HTERT RPE-1 (cell line): ENCODE measurements around the gene ATP11B.
"Not testable (repeated sequence)": the region's sequence is repeated elsewhere in the genome, so short reads cannot be mapped to it uniquely, and the experiment has no call there.

ENCODE experiments used
- in situ Hi-C: fragments of 300-500 bp; cut with MboI; formaldehyde crosslinking; loops from 4 replicates; pipeline ENCODE4 v1.14.3; 2020; ENCODE audit warnings: low sequenced_read_pairs

Gene ATP11B

GRCh38 chr3:182794455-182795388, 1.4 kb downstream of the ATP11B start:
- in situ Hi-C loops: no loop called here

GRCh38 chr3:182795389-182795782, 2.1 kb downstream of the ATP11B start:
- in situ Hi-C loops: no loop called here

DNA sequence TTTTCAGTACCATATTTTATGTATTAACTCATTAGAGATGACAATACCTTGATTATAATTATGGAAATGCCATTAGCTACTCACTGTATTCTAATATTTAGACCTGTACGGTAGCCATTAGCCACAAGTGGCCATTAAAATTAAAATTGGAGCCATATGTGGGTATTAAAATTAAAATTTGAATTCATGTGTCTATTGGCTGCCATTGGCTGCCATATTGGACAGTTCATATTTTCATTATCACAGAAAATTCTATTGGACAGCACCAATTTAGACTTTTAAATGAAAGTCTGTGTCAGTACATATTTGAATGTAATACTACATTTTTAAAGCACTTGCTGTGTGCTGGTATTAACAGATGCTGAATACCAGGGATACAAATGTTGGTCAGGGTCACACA, 3.0 kb downstream of the ATP11B start:
- in situ Hi-C loops: no loop called here

GRCh38 chr3:182797876-182798275, 4.6 kb downstream of the ATP11B start:
- in situ Hi-C loops: no loop called here

DNA sequence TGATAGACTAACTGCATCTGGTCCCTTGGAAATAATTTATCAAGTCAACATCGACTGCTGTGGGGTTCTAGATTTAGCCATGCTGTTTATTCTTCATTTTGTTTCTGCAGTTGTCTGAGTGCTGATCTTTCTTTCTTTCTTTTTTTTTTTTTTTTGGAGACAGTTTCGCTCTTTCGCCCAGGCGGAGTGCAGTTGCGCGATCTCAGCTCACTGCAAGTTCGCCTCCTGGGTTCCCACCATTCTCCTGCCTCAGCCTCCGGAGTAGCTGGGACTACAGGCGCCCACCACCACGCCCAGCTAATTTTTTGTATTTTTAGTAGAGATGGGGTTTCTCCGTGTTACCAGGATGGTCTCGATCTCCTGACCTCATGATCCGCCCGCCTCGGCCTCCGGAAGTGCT, 5.8 kb downstream of the ATP11B start:
- in situ Hi-C loops: not testable (repeated sequence)

DNA sequence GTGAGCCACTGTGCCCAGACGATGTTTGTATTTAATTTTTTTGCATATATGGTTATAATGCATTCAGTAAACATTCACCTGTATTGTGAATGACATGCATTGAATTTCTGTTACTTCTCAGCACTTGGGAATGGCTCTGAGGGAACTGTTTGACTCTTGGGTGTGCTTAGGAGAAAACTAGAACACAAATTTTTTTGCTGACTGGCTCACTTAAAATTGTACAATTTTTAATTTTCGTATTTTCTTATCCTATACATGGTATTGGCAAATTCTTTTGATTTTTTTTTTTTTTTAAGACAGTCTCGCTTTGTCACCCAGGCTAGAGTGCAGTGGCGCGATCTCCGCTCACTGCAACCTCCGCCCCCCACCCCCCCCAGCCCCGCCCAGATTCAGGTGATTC, 7.2 kb downstream of the ATP11B start:
- in situ Hi-C loops: no loop called here

- in situ Hi-C loops: no loop called here
These were observed 9.4 kb downstream of the ATP11B start for GRCh38 chr3:182802413-182803390.

- in situ Hi-C loops: no loop called here
These were observed 10.3 kb downstream of the ATP11B start for GRCh38 chr3:182803596-182803995.

- in situ Hi-C loops: no loop called here
These were observed 13.8 kb downstream of the ATP11B start for GRCh38 chr3:182807061-182807460.

GRCh38 chr3:182808041-182808770, 14.9 kb downstream of the ATP11B start:
- in situ Hi-C loops: no loop called here

- in situ Hi-C loops: no loop called here
These were observed 16.2 kb downstream of the ATP11B start for GRCh38 chr3:182809531-182809930.

DNA sequence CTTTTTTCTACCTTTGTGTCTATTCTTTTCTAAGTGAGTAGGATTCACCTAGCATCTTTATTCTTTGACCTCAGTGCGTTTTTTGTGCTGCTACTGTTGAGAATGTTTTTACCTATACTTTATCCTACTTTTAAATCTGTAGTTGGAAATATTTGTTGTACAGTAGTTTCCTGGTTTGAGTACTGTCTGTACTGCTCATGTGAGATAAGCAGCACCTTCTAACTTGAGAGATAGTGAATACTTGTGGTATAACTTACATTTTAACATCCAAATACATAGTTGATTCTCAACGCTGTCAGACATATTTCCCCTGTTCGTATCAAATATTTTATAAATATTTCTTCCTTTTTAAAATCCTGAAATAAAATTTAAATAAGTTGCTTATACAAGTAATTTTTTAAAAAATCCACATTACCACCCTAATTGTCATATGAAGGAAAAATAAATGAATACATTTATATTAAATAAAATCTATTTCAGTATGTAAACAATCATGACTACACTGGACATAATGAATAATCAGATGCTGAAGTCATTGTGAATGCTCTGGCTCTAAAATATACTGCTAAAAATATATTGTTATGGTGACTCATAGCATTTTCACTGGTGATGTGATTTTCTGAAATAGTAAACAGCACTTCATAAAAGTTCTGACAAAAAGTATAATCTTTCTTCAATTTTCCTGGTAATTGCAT, 17.4 kb downstream of the ATP11B start:
- in situ Hi-C loops: no loop called here

DNA sequence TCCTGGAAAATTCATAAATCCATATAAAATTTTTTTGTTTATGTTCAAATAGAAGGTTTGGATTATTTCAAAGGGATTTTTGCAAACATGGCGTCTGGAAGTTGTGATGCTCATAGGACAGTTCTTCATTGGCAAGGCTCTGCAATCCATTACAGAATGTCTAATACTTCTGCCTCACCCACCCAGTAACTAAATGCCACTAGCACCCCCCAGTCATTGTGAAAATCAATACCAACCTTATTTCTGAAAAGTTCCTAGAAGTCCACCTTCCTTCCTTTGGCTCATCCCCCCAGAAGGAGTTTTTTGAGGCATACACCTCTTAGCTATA, 17.9 kb downstream of the ATP11B start:
- in situ Hi-C loops: no loop called here

DNA sequence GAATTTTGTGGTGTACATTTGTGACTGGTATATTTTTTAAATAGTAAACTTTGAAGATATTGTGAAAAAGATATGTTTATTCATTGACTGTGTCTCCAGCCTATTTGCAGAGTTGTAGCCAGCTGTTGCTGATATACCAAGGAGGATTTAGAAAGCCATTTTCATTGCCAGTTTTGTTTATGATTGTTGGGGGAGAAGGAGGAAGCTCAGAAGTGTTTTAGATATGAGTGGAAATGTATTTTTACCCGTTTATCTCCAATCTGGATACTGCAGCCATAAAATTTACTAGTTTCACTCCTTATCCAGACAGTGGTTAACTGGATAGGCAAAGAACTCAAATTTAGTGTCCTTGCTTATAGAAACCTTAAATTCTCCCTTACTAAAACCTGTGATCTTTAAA, 18.8 kb downstream of the ATP11B start:
- in situ Hi-C loops: no loop called here

DNA sequence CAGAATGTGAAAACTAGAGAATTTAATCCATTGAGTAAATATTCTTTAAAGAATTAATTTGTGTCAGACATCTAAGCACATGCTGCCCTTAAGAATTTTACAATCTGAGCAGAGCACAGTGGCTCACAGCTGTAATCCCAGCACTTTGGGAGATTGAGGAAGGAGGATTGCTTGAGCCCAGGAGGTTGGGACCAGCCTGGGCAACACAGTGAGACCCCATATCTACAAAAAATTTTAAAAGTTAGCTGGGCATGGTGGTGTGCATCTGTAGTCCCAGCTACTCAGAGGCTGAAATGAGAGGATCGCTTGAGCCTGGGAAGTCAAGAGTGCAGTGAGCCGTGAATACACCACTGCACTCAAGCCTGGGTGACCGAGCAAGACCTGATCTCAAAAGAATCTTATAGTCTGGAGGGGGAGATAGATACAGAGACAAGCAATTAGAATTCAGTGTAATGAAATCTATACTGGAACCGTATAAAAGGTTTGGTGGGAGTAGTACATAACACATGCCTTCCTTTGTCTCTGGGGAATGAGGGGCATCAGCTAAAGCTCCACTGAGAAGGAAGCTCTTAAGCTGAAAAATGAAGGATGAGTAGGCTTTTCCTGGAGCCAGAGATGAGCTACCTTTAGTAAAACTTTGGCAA, 21.2 kb downstream of the ATP11B start:
- in situ Hi-C loops: no loop called here

GRCh38 chr3:182816181-182816580, 22.9 kb downstream of the ATP11B start:
- in situ Hi-C loops: no loop called here

- in situ Hi-C loops: no loop called here
These were observed 25.1 kb downstream of the ATP11B start for GRCh38 chr3:182818296-182818978.

GRCh38 chr3:182821221-182821981, 28.1 kb downstream of the ATP11B start:
- in situ Hi-C loops: no loop called here

DNA sequence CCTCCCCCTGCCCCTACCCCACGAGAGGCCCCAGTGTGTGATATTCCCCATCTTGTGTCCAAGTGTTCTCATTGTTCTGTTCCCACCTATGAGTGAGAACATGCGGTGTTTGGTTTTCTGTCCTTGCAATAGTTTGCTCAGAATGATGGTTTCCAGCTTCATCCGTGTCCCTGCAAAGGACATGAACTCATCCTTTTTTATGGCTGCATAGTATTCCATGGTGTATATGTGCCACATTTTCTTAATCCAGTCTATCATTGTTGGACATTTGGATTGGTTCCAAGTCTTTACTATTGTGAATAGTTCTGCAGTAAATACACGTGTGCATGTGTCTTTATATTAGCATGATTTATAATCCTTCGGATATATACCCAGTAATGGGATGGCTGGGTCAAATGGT, 29.0 kb downstream of the ATP11B start:
- in situ Hi-C loops: not testable (repeated sequence)
